Body of pancreas (tissue), 4 donors: ENCODE results near the gene AKR1C8.

Experiments used
- CTCF ChIP-seq, 7 experiments: fragments of 450-650 bp in 4 of 7; fragments of 200-600 bp in 3 of 7; sonication (generic) in 3 of 7; IDR thresholded peaks; one replicate each; pipeline ENCODE4 v1.5.1; 2016 to 2019; ENCODE audit warnings: antibody characterized with exemption in 7 of 7
- POLR2A ChIP-seq, 3 donors: fragments of 450-650 bp; IDR thresholded peaks; one replicate each; pipeline ENCODE4 v1.6.1; 2016; ENCODE audit warnings: antibody characterized with exemption in 3 of 3, mild to moderate bottlenecking in 2 of 3

GRCh38 chr10:5151076-5151475, 33.9 kb downstream of the AKR1C8 start:
- TF ChIP-seq CTCF (IDR thresholded peaks at IDR 0.05) (no peak), POLR2A (IDR thresholded peaks at IDR 0.05) (no peak)
